Ovary (tissue), 9 donors: ENCODE data around the gene PPARD. TPM values are rescaled to one million over a fixed set of nuclear protein-coding genes. Genes with fewer than 3 reads are reported as not detected.

Experiments used
- DNase-seq, 5 donors: peaks; one replicate each; pipeline ENCODE4 v3.0.0-alpha.2; 2019 to 2020
- H3K27ac ChIP-seq, 2 donors: fragments of 200-600 bp; one replicate each; pipeline versions ENCODE4 v1.5.1 to v1.8.0; 2019 to 2022
- H3K27me3 ChIP-seq: fragments of 200-600 bp; one replicate; pipeline ENCODE4 v1.8.0; 2022
- H3K36me3 ChIP-seq: fragments of 200-600 bp; sonication (generic); one replicate; pipeline ENCODE4 v1.5.1; 2019
- H3K4me1 ChIP-seq: one replicate; pipeline ENCODE4 v1.8.1; 2013; ENCODE audit warnings: mild to moderate bottlenecking, moderate library complexity; ENCODE audit not compliant: insufficient read depth
- H3K4me3 ChIP-seq: fragments of 200-600 bp; sonication (generic); one replicate; pipeline ENCODE4 v1.5.1; 2017
- H3K9me3 ChIP-seq, 2 donors: fragments of 200-600 bp in 1 of 2; sonication (generic) in 1 of 2; one replicate each; pipeline versions ENCODE4 v1.5.1 to v1.8.1; 2013 to 2019; ENCODE audit warnings: mild to moderate bottlenecking in 1 of 2, moderate library complexity in 1 of 2
- EP300 ChIP-seq: sonication (generic); formaldehyde crosslinking; IDR thresholded peaks from one replicate; pipeline ENCODE4 v1.6.1; 2017; ENCODE audit warnings: antibody characterized with exemption
- POLR2A ChIP-seq: fragments of 450-650 bp; IDR thresholded peaks from one replicate; pipeline ENCODE4 v1.6.1; 2017; ENCODE audit warnings: antibody characterized with exemption, mild to moderate bottlenecking, moderate library complexity
- WGBS, 3 donors: extraction: QIAGEN DNeasy Blood & Tissue Kit in 1 of 3; methylation state at CpG; one replicate each; pipeline versions ENCODE4 v1.1.5 to v1.1.7; 2013 to 2017; 5-methylcytosine and 5-hydroxymethylcytosine counted together
- intact Hi-C, 4 donors: fragments of 100-400 bp; cut with DNase I; formaldehyde crosslinking; loops; one replicate each; pipeline versions ENCODE4 v1.11.0 to v1.15.1; 2022 to 2023
- polyA plus RNA-seq, 2 donors: library from polyadenylated mRNA; stranded (reverse); fragments of 200-250 nt in 1 of 2; fragments of 350-450 nt in 1 of 2; fragmentation: Illumina TruSeq in 1 of 2; extraction: RNeasy Lipid Tissue Mini Kit (QIAGEN cat#74804) in 1 of 2; gene quantifications; one replicate each; pipeline ENCODE4 v1.2.3, GENCODE V29; 2013 to 2014
- total RNA-seq, 7 donors: library from RNA; depleted of rRNA in 2 of 7; stranded (reverse); fragments of >200 nt in 2 of 7; fragmentation: NEBNext Ultra II Directional in 3 of 7; extraction: Animal tissue kit (Norgen Biotek cat#: 25700) in 3 of 7; gene quantifications; one replicate each; pipeline versions ENCODE4 v1.1.0 to v1.2.4, GENCODE V29; 2016 to 2023
- TF ChIP-seq, protein P1 (sequence below), 3 donors: fragments of 450-650 bp in 2 of 3; fragments of 200-600 bp in 1 of 3; IDR thresholded peaks; one replicate each; pipeline versions ENCODE4 v1.5.1 to v1.8.0; 2016 to 2022; ENCODE audit warnings: antibody characterized with exemption in 3 of 3, mild to moderate bottlenecking in 1 of 3
- donor health status: DM: no; HTN: no; CAD: no; lungs with moderate emphysema.
- donor health status: DM: no; HTN: no; CAD: no.
- donor health status: Bipolar disorder and iron deficiency.
- donor health status: DM: yes; HTN: yes; CAD: no.
- donor health status: DM: no; HTN: no; CAD: no.
- donor health status: DM: yes; HTN: yes; CAD: no.

The PPARD gene
- total and polyA plus RNA-seq, 9 donors = 7.9 to 55.9 (median 25.0) TPM

DNA sequence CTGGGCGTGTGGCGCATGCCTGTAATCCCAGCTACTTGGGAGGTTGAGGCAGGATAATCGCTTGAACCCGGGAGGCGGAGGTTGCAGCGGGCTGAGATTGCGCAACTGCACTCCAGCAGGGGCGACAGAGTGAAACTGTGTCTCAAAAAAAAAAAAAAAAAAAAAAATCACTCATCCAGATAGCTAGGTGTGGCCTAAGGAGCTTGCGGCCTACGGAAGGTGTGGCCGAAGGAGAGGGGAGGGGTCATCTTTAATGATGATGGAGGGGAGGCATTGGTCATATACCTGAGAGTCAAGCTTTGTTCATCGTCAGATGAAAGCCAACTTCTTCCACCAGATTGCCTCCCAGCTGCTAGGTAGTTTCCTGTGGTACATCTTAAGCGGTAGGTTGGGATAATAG, 801 bp upstream of the PPARD start:
- H3K36me3 ChIP-seq = no peaks in the 10 kb centered on the region
- no peaks in the 10 kb centered on the region for H3K9me3 ChIP-seq
- TF ChIP-seq, protein P1, sequence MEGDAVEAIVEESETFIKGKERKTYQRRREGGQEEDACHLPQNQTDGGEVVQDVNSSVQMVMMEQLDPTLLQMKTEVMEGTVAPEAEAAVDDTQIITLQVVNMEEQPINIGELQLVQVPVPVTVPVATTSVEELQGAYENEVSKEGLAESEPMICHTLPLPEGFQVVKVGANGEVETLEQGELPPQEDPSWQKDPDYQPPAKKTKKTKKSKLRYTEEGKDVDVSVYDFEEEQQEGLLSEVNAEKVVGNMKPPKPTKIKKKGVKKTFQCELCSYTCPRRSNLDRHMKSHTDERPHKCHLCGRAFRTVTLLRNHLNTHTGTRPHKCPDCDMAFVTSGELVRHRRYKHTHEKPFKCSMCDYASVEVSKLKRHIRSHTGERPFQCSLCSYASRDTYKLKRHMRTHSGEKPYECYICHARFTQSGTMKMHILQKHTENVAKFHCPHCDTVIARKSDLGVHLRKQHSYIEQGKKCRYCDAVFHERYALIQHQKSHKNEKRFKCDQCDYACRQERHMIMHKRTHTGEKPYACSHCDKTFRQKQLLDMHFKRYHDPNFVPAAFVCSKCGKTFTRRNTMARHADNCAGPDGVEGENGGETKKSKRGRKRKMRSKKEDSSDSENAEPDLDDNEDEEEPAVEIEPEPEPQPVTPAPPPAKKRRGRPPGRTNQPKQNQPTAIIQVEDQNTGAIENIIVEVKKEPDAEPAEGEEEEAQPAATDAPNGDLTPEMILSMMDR (IDR thresholded peaks at IDR 0.05) = no peak
- H3K4me1 ChIP-seq = peaks cover 2% of the 10 kb centered on the region
- H3K27me3 ChIP-seq = no peaks in the 10 kb centered on the region
- intact Hi-C loops = loop anchor here in 3 of 4 donors (5.0 to 10.0 kb wide), 2 partner anchors 73 to 126 kb away; partner anchors contain the start of gene RPL10A (in 1 of the 3)
- DNase-seq = no peak
- H3K27ac ChIP-seq = no peak overlapping the region
- H3K4me3 ChIP-seq = no peak overlapping the region
- WGBS, 3 donors = 83 to 89% (median 87%) methylated on average over 13 of the region's 13 CpGs

DNA sequence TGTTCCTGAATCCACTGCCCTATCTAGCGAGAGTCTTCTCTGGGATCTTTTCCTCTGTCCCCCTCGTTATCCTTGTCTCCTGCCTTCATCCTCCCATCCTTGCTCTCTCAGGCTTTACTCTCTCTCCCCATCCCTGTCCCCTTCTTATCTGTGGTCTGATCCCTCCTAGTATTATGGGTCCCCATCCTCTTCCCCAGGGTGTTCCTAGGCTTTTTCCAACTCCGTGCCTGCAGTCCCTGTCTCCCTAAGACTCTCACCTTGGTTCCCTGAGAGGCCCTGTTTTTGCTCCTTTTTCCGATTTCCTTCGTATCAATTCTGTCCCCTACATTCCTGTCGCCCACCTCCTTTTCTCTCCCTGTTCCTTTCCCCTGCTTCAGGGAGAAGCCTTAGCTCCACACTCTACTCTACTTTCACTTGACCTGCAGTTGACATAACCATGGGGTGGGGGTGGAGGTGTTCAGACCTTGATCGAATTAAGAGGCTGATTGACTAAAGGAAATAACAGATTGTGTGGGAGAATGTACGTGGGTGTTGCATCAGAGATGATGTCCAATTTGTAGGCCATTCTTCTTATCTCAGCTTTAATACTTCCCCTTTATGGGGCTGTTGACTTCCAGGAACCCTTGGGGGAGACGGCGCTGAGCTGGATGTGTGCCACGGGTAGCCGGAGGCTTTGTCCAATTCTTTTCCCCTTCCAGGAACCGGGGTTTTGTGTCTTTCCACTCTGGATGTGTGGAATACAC, 905 bp downstream of the PPARD start:
- peak overlapping the region; percentile 88 to 93 for H3K27ac ChIP-seq
- 1 to 5% (median 3%) methylated on average over 13 of the region's 13 CpGs for WGBS, 3 donors
- TF ChIP-seq, protein P1 (IDR thresholded peaks at IDR 0.05) = no peak
- TF ChIP-seq EP300 (no peak), POLR2A (no peak)
- H3K27me3 ChIP-seq = no peaks in the 10 kb centered on the region
- intact Hi-C loops = loop anchor here (2.0 to 10.0 kb wide), 5 partner anchors 72 to 124 kb away; partner anchors contain the start of gene RPL10A (in 1 of the 4)
- H3K9me3 ChIP-seq = no peaks in the 10 kb centered on the region
- peak overlapping the region; percentile 67 for H3K4me3 ChIP-seq
- peak; percentile 53 to 78 (median 72) for DNase-seq
- H3K4me1 ChIP-seq = peaks cover 2% of the 10 kb centered on the region
- no peaks in the 10 kb centered on the region for H3K36me3 ChIP-seq

DNA sequence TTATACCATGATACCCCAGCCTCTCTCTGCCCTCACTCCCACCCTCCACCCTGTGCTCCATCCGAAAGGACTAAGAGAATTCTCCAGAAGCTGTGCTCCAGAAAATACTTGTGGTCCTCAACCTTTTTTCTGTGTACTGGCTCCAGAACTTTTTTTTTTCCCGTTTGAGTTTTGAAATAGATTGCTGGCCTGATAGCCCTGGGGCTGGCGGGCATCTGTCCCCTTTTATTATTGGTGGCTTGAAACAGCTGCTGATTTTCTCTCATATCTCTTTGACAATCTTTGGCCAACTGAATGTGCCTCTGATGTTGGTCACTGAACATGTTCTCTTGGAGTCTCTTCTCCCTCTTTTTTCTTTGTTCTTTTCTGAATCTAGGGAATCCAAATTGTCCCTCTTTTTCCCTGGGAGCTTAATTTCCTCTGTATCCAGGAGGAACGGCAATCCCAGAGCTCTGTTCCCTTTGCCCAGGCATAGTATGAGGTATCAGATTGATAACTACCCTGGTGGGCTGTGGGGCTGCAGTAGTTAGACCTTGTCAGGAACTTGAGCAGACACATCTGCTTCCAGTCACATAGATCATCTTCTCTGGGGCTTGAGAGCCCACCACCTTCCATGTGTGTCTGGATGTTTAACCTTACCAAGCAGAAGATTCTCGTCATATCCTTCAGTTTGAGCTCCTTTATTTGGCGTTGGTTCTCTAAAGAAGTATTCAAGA, 1.6 kb downstream of the PPARD start:
- intact Hi-C loops = loop anchor here (2.0 to 10.0 kb wide), 5 partner anchors 71 to 123 kb away; partner anchors contain the start of gene RPL10A (in 1 of the 4)
- Histone ChIP-seq H3K4me1 (peaks cover 2% of the 10 kb centered on the region), H3K9me3 (no peaks in the 10 kb centered on the region), H3K27me3 (no peaks in the 10 kb centered on the region), H3K4me3 (peak overlapping the region; percentile 67), H3K36me3 (no peaks in the 10 kb centered on the region), H3K27ac (peak overlapping the region; percentile 88 to 93)
- 53 to 65% (median 64%) methylated on average over 6 of the region's 6 CpGs for WGBS, 3 donors
- DNase-seq = no peak
- no peak for TF ChIP-seq POLR2A
- TF ChIP-seq, protein P1 (IDR thresholded peaks at IDR 0.05) = no peak
- no peak for TF ChIP-seq EP300

DNA sequence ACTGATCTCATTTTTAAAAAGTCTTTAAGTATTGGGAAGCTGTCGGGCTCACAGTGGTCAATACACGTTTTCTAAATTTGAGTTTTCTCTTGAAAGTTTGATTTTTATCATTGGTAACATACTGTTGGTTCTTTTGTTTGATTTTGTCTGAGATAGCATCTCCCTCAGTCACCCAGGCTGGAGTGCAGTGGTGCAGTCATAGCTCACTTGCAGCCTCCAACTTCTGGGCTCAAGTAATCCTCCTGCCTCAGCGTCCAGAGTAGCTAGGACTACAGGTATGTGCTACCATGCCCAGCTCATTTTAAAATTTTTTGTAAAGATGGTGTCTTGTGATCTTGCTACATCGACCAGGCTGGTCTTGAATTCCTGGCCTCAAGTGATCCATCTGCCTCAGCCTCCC, 9.1 kb downstream of the PPARD start:
- Histone ChIP-seq H3K36me3 (no peaks in the 10 kb centered on the region), H3K4me3 (no peak overlapping the region), H3K4me1 (no peaks in the 10 kb centered on the region), H3K27ac (no peak overlapping the region), H3K9me3 (no peaks in the 10 kb centered on the region), H3K27me3 (no peaks in the 10 kb centered on the region)
- intact Hi-C loops = no loop called here
- TF ChIP-seq POLR2A = no peak
- TF ChIP-seq, protein P1 (IDR thresholded peaks at IDR 0.05) = no peak
- TF ChIP-seq EP300 = no peak
- WGBS, 3 donors = 93 to 96% (median 95%) methylated on average over 4 of the region's 4 CpGs
- no peak for DNase-seq
